GM23338 (cell line): ENCODE results near the gene CDK5RAP2. TPM values are rescaled to one million over a fixed set of nuclear protein-coding genes. Genes with fewer than 3 reads are reported as not detected.

Experiments used
- ATAC-seq: fragments of 200-7000 bp; cut with Tn5 transposase; 3 replicates; pipeline ENCODE4 v1.9.1; 2020
- DNase-seq: peaks from one replicate; pipeline ENCODE4 v3.0.0-alpha.2; 2015; ENCODE audit warnings: low spot score
- H2AFZ ChIP-seq: fragments of 200-600 bp; sonication (generic); 2 replicates; pipeline ENCODE4 v1.8.0; 2016; ENCODE audit warnings: antibody characterized with exemption, mild to moderate bottlenecking, moderate library complexity
- H3F3A ChIP-seq: fragments of 200-600 bp; sonication (generic); replicated peaks from 2 replicates; pipeline ENCODE4 v1.8.0; 2017; ENCODE audit warnings: antibody characterized with exemption, mixed run types, low read depth
- H3K27ac ChIP-seq: fragments of 200-600 bp; sonication (generic); 2 replicates; pipeline ENCODE4 v1.6.1; 2016; ENCODE audit warnings: low read depth
- H3K27me3 ChIP-seq: fragments of 200-600 bp; sonication (generic); 2 replicates; pipeline ENCODE4 v1.8.0; 2016; ENCODE audit warnings: mild to moderate bottlenecking, mixed run types, moderate library complexity; ENCODE audit not compliant: insufficient read depth
- H3K36me3 ChIP-seq: fragments of 200-600 bp; sonication (generic); 2 replicates; pipeline ENCODE4 v1.8.0; 2016; ENCODE audit warnings: mild to moderate bottlenecking; ENCODE audit not compliant: insufficient read depth
- H3K4me1 ChIP-seq: fragments of 200-600 bp; sonication (generic); 2 replicates; pipeline ENCODE4 v1.8.0; 2016; ENCODE audit warnings: mild to moderate bottlenecking, moderate library complexity; ENCODE audit not compliant: insufficient read depth
- H3K4me2 ChIP-seq: fragments of 200-600 bp; sonication (generic); 2 replicates; pipeline ENCODE4 v1.7.1; 2017; ENCODE audit warnings: mixed run types
- H3K4me3 ChIP-seq: fragments of 200-600 bp; sonication (generic); 2 replicates; pipeline ENCODE4 v1.6.1; 2016; ENCODE audit warnings: mixed run types
- H3K79me2 ChIP-seq: fragments of 200-600 bp; sonication (generic); replicated peaks from 2 replicates; pipeline ENCODE4 v1.8.0; 2017; ENCODE audit warnings: mild to moderate bottlenecking; ENCODE audit not compliant: insufficient read depth
- H3K9me2 ChIP-seq: fragments of 200-600 bp; sonication (generic); 2 replicates; pipeline ENCODE4 v1.8.0; 2017; ENCODE audit not compliant: insufficient read depth
- H4K20me1 ChIP-seq: fragments of 200-600 bp; sonication (generic); replicated peaks from 2 replicates; pipeline ENCODE4 v1.8.0; 2017; ENCODE audit warnings: mild to moderate bottlenecking; ENCODE audit not compliant: insufficient read depth
- H3K27ac Mint-ChIP-seq: 2 replicates; pipeline ENCODE4 v1.8.0; 2020; ENCODE audit warnings: inconsistent platforms, mild to moderate bottlenecking, moderate library complexity, mixed read lengths
- H3K27me3 Mint-ChIP-seq: 3 replicates; pipeline ENCODE4 v1.8.0; 2022; ENCODE audit warnings: low read depth, mild to moderate bottlenecking, moderate library complexity, mixed read lengths, inconsistent platforms; ENCODE audit not compliant: insufficient read depth, poor library complexity
- H3K36me3 Mint-ChIP-seq: 3 replicates; pipeline ENCODE4 v1.8.0; 2021; ENCODE audit warnings: low read depth, mild to moderate bottlenecking, inconsistent platforms, moderate library complexity, mixed read lengths
- H3K4me1 Mint-ChIP-seq: 3 replicates; pipeline ENCODE4 v1.8.0; 2020; ENCODE audit warnings: mild to moderate bottlenecking, inconsistent platforms, mixed read lengths
- H3K4me3 Mint-ChIP-seq: 3 replicates; pipeline ENCODE4 v1.8.0; 2021; ENCODE audit warnings: moderate library complexity, mild to moderate bottlenecking, inconsistent platforms, mixed read lengths
- H3K9me3 Mint-ChIP-seq: 3 replicates; pipeline ENCODE4 v1.8.0; 2020; ENCODE audit warnings: moderate library complexity, mild to moderate bottlenecking, inconsistent platforms, mixed read lengths
- CREB1 ChIP-seq: fragments of 250-450 bp; sonication (Bioruptor Pico); IDR thresholded peaks from 2 replicates; pipeline ENCODE4 v1.5.0; 2020; ENCODE audit warnings: low read depth, mild to moderate bottlenecking, moderate library complexity
- CTCF ChIP-seq, 2 experiments: fragments of 200-600 bp in 1 of 2; sonication (generic) in 1 of 2; conservative IDR thresholded peaks; 2 replicates each; pipeline versions ENCODE4 v1.5.1 to v1.6.1; 2016 to 2017; ENCODE audit warnings: antibody characterized with exemption in 2 of 2, low read depth in 2 of 2, mild to moderate bottlenecking in 2 of 2, moderate library complexity in 1 of 2
- ETS1 ChIP-seq: IDR thresholded peaks from 2 replicates; pipeline ENCODE4 v1.6.1; 2016; ENCODE audit warnings: antibody characterized with exemption
- EZH2 ChIP-seq: fragments of 200-600 bp; sonication (generic); IDR thresholded peaks from one replicate; pipeline ENCODE4 v1.8.0; 2017; ENCODE audit warnings: antibody characterized with exemption, mild to moderate bottlenecking, low read depth; ENCODE audit not compliant: unreplicated experiment
- EZH2phosphoT487 ChIP-seq: fragments of 200-600 bp; sonication (generic); IDR thresholded peaks from one replicate; pipeline ENCODE4 v1.8.1; 2018; ENCODE audit warnings: antibody characterized with exemption; ENCODE audit not compliant: unreplicated experiment
- JUNB ChIP-seq: IDR thresholded peaks from one replicate; pipeline ENCODE4 v1.6.1; 2016; ENCODE audit warnings: antibody characterized with exemption; ENCODE audit not compliant: unreplicated experiment
- NANOG ChIP-seq: IDR thresholded peaks from 2 replicates; pipeline ENCODE4 v1.6.1; 2016; ENCODE audit warnings: antibody characterized with exemption, borderline replicate concordance
- POLR2AphosphoS5 ChIP-seq: IDR thresholded peaks from 2 replicates; pipeline ENCODE4 v1.6.1; 2016; ENCODE audit warnings: antibody characterized with exemption, low read depth
- REST ChIP-seq: IDR thresholded peaks from one replicate; pipeline ENCODE4 v1.6.1; 2018; ENCODE audit warnings: antibody characterized with exemption; ENCODE audit not compliant: unreplicated experiment
- STAT1 ChIP-seq: IDR thresholded peaks from one replicate; pipeline ENCODE4 v1.6.1; 2016; ENCODE audit warnings: antibody characterized with exemption; ENCODE audit not compliant: unreplicated experiment
- ZNF114 ChIP-seq: fragments of 250-450 bp; sonication (Bioruptor Pico); IDR thresholded peaks from 2 replicates; pipeline ENCODE4 v1.5.0; 2020; ENCODE audit warnings: mild to moderate bottlenecking, moderate library complexity
- ZNF331 ChIP-seq: fragments of 250-450 bp; sonication (Bioruptor Pico); IDR thresholded peaks from 2 replicates; pipeline ENCODE4 v1.5.0; 2020; ENCODE audit warnings: low read depth, mild to moderate bottlenecking, moderate library complexity
- ZNF462 ChIP-seq: fragments of 250-450 bp; sonication (Bioruptor Pico); IDR thresholded peaks from 2 replicates; pipeline ENCODE4 v1.5.0; 2020; ENCODE audit warnings: mild to moderate bottlenecking, moderate library complexity
- polyA plus RNA-seq: library from polyadenylated mRNA; unstranded; fragments of >200 nt; fragmentation: Nextera tagmentation; extraction: Ambion mirVana; gene quantifications from 2 replicates; pipeline ENCODE4 v1.2.1, GENCODE V29; 2016
- total RNA-seq: library from RNA; depleted of rRNA; stranded (reverse); fragments of >200 nt; shearing (Covaris generic); gene quantifications from 2 replicates; pipeline ENCODE4 v1.2.3, GENCODE V29; 2014

The CDK5RAP2 gene
- total and polyA plus RNA-seq, 2 experiments from 2014 or later, result 50.7 to 65.7 TPM

- no peaks in the 10 kb centered on the region for H3K4me1 ChIP-seq
Observed at GRCh38 chr9:120522032-120522431, 57.9 kb downstream of the CDK5RAP2 start.

More at GRCh38 chr9:120522032-120522431, 57.9 kb downstream of the CDK5RAP2 start:
- Histone ChIP-seq H3K9me2 (no peaks in the 10 kb centered on the region), H3K4me2 (no peak overlapping the region), H3K27me3 (no peaks in the 10 kb centered on the region), H3F3A (no peaks in the 10 kb centered on the region), H3K27ac (no peak overlapping the region), H2AFZ (no peak overlapping the region), H4K20me1 (no peaks in the 10 kb centered on the region; the same call in none of the 2 replicates), H3K79me2 (no peaks in the 10 kb centered on the region), H3K36me3 (peaks cover 49% of the 10 kb centered on the region), H3K4me3 (no peak overlapping the region)
- TF ChIP-seq ZNF462 (no peak), ZNF331 (CRISPR knock-in tag) (no peak), REST (no peak), CTCF (conservative IDR thresholded peaks at IDR 0.05; ENCODE audit: low read depth in 2 of 2) (no peak), CREB1 (CRISPR knock-in tag) (no peak), EZH2phosphoT487 (no peak), ZNF114 (CRISPR knock-in tag) (no peak), EZH2 (no peak), NANOG (no peak), POLR2AphosphoS5 (no peak), JUNB (no peak), ETS1 (no peak), STAT1 (no peak)
- peaks cover 66% of the 10 kb centered on the region for H3K36me3 Mint-ChIP-seq
- H3K4me3 Mint-ChIP-seq, result no peak overlapping the region
- peaks cover 3% of the 10 kb centered on the region for H3K27me3 Mint-ChIP-seq
- ATAC-seq (no peak), DNase-seq (no peak)
- H3K4me1 Mint-ChIP-seq, result peaks cover 15% of the 10 kb centered on the region
- H3K9me3 Mint-ChIP-seq, result no peaks in the 10 kb centered on the region
- no peak overlapping the region for H3K27ac Mint-ChIP-seq
